Stimulated activated naive CD8-positive, alpha-beta T cell treated with anti-CD3 and anti-CD28 coated beads, Interleukin-15, amount 100 ng/mL, for 72 hours (primary cell): ENCODE results near the gene DFFA.

Experiments used
- ATAC-seq: fragments of 150-1000 bp; cut with Tn5 transposase; 2 replicates; pipeline ENCODE4 v1.10.0; 2021; ENCODE audit warnings: mild to moderate bottlenecking, moderate library complexity
- DNase-seq, 2 donors: peaks; one replicate each; pipeline ENCODE4 v3.0.0; 2021 to 2022
- H3K27ac Mint-ChIP-seq, 2 donors: one replicate each; pipeline ENCODE4 v1.8.0; 2022; ENCODE audit warnings: mild to moderate bottlenecking in 2 of 2, mixed read lengths in 2 of 2, moderate library complexity in 2 of 2
- H3K27me3 Mint-ChIP-seq: one replicate; pipeline ENCODE4 v1.8.0; 2022; ENCODE audit warnings: mixed read lengths
- H3K4me1 Mint-ChIP-seq: one replicate; pipeline ENCODE4 v1.8.0; 2022; ENCODE audit warnings: mild to moderate bottlenecking, mixed read lengths
- H3K4me3 Mint-ChIP-seq, 2 donors: one replicate each; pipeline ENCODE4 v1.8.0; 2022; ENCODE audit warnings: mild to moderate bottlenecking in 2 of 2, mixed read lengths in 2 of 2, moderate library complexity in 1 of 2
- H3K9me3 Mint-ChIP-seq, 2 donors: one replicate each; pipeline ENCODE4 v1.8.0; 2022; ENCODE audit warnings: mixed read lengths in 2 of 2

The DFFA gene

GRCh38 chr1:10472220-10473144 is at the start of gene DFFA:
DFFA (minus strand) TSS chr1:10472529; CDS start chr1:10472458, 71 bp downstream.
- no peaks in the 10 kb centered on the region for H3K27me3 Mint-ChIP-seq
- H3K9me3 Mint-ChIP-seq: no peaks in the 10 kb centered on the region
- H3K4me1 Mint-ChIP-seq: peaks cover 54% of the 10 kb centered on the region
- ATAC-seq: peak; percentile 87
- DNase-seq: peak; percentile 89 to 92
- peak within 1 kb of the TSS; percentile 98 to 99 for H3K27ac Mint-ChIP-seq
- peak within 1 kb of the TSS; percentile 98 to 100 for H3K4me3 Mint-ChIP-seq

GRCh38 chr1:10521537-10522157 is 49.3 kb upstream of the DFFA start:
- H3K4me3 Mint-ChIP-seq: no peak overlapping the region
- ATAC-seq (peak; percentile 49), DNase-seq (no peak)
- peak overlapping the region; percentile 37 to 45 for H3K27ac Mint-ChIP-seq
- H3K27me3 Mint-ChIP-seq: no peaks in the 10 kb centered on the region
- H3K9me3 Mint-ChIP-seq: no peaks in the 10 kb centered on the region
- peaks cover 62% of the 10 kb centered on the region for H3K4me1 Mint-ChIP-seq

- DNase-seq (no peak), ATAC-seq (no peak)
- H3K27ac Mint-ChIP-seq: no peak overlapping the region
- peaks cover 69% of the 10 kb centered on the region for H3K4me1 Mint-ChIP-seq
- H3K4me3 Mint-ChIP-seq: peak overlapping the region in 1 of 2 donors; percentile 34
- H3K27me3 Mint-ChIP-seq: no peaks in the 10 kb centered on the region
- no peaks in the 10 kb centered on the region for H3K9me3 Mint-ChIP-seq
Measured at GRCh38 chr1:10520952-10521351, 48.6 kb upstream of the DFFA start.

GRCh38 chr1:10520497-10520896 is 48.2 kb upstream of the DFFA start:
- Mint-ChIP-seq H3K4me1 (peaks cover 71% of the 10 kb centered on the region), H3K27me3 (no peaks in the 10 kb centered on the region), H3K27ac (no peak overlapping the region), H3K4me3 (no peak overlapping the region), H3K9me3 (no peaks in the 10 kb centered on the region)
- no peak for DNase-seq
- ATAC-seq: no peak

GRCh38 chr1:10519016-10519417 is 46.7 kb upstream of the DFFA start:
- H3K27ac Mint-ChIP-seq: no peak overlapping the region
- no peak for DNase-seq
- H3K27me3 Mint-ChIP-seq: no peaks in the 10 kb centered on the region
- ATAC-seq: no peak
- peaks cover 74% of the 10 kb centered on the region for H3K4me1 Mint-ChIP-seq
- no peak overlapping the region for H3K4me3 Mint-ChIP-seq
- no peaks in the 10 kb centered on the region for H3K9me3 Mint-ChIP-seq

GRCh38 chr1:10517677-10517982 is 45.3 kb upstream of the DFFA start:
- DNase-seq (no peak), ATAC-seq (no peak)
- H3K27me3 Mint-ChIP-seq: no peaks in the 10 kb centered on the region
- H3K27ac Mint-ChIP-seq: no peak overlapping the region
- H3K4me3 Mint-ChIP-seq: no peak overlapping the region
- peaks cover 81% of the 10 kb centered on the region for H3K4me1 Mint-ChIP-seq
- H3K9me3 Mint-ChIP-seq: no peaks in the 10 kb centered on the region

GRCh38 chr1:10516925-10517676 is 44.8 kb upstream of the DFFA start:
- Mint-ChIP-seq H3K4me3 (no peak overlapping the region), H3K27ac (peak overlapping the region in 1 of 2 donors; percentile 15), H3K27me3 (no peaks in the 10 kb centered on the region), H3K9me3 (no peaks in the 10 kb centered on the region), H3K4me1 (peaks cover 81% of the 10 kb centered on the region)
- ATAC-seq (no peak), DNase-seq (no peak)

- Mint-ChIP-seq H3K4me3 (no peak overlapping the region), H3K27ac (no peak overlapping the region), H3K4me1 (peaks cover 81% of the 10 kb centered on the region), H3K27me3 (no peaks in the 10 kb centered on the region), H3K9me3 (no peaks in the 10 kb centered on the region)
- ATAC-seq: no peak
- no peak for DNase-seq
Measured at GRCh38 chr1:10515976-10516750, 43.8 kb upstream of the DFFA start.

- ATAC-seq (no peak), DNase-seq (no peak)
- Mint-ChIP-seq H3K4me3 (no peak overlapping the region), H3K4me1 (peaks cover 80% of the 10 kb centered on the region), H3K9me3 (no peaks in the 10 kb centered on the region), H3K27me3 (no peaks in the 10 kb centered on the region), H3K27ac (peak overlapping the region; percentile 30 to 71)
Measured at GRCh38 chr1:10515301-10515975, 43.1 kb upstream of the DFFA start.

GRCh38 chr1:10514490-10515235 is 42.3 kb upstream of the DFFA start:
- H3K9me3 Mint-ChIP-seq: no peaks in the 10 kb centered on the region
- no peak overlapping the region for H3K27ac Mint-ChIP-seq

GRCh38 chr1:10513199-10513598 is 40.9 kb upstream of the DFFA start:
- Mint-ChIP-seq H3K27ac (no peak overlapping the region), H3K9me3 (no peaks in the 10 kb centered on the region), H3K27me3 (no peaks in the 10 kb centered on the region), H3K4me1 (peaks cover 89% of the 10 kb centered on the region), H3K4me3 (peak overlapping the region; percentile 23 to 27)
- DNase-seq (peak in 1 of 2 donors; percentile 49), ATAC-seq (peak; percentile 61)

More at GRCh38 chr1:10514490-10515235, 42.3 kb upstream of the DFFA start:
- Mint-ChIP-seq H3K4me1 (peaks cover 88% of the 10 kb centered on the region), H3K4me3 (peak overlapping the region in 1 of 2 donors; percentile 13), H3K27me3 (no peaks in the 10 kb centered on the region)
- DNase-seq (no peak), ATAC-seq (no peak)

- DNase-seq: no peak
- peak overlapping the region; percentile 12 to 94 for H3K27ac Mint-ChIP-seq
- H3K27me3 Mint-ChIP-seq: no peaks in the 10 kb centered on the region
- H3K4me1 Mint-ChIP-seq: peaks cover 91% of the 10 kb centered on the region
- H3K9me3 Mint-ChIP-seq: no peaks in the 10 kb centered on the region
- H3K4me3 Mint-ChIP-seq: peak overlapping the region; percentile 43 to 45
- ATAC-seq: no peak
Measured at GRCh38 chr1:10511494-10511885, 39.2 kb upstream of the DFFA start.

GRCh38 chr1:10510520-10511493 is 38.5 kb upstream of the DFFA start:
- Mint-ChIP-seq H3K4me1 (peaks cover 91% of the 10 kb centered on the region), H3K9me3 (no peaks in the 10 kb centered on the region), H3K4me3 (peak overlapping the region; percentile 43 to 45), H3K27me3 (no peaks in the 10 kb centered on the region), H3K27ac (peak overlapping the region; percentile 12 to 94)
- ATAC-seq (peak; percentile 97), DNase-seq (peak; percentile 80)
